MM.1S (cell line): ENCODE data around the gene COL5A2.

Source experiments
- DNase-seq: peaks from one replicate; pipeline ENCODE4 v3.0.0-alpha.2; 2015
- H2AFZ ChIP-seq: fragments of 300-600 bp; sonication (generic); 2 replicates; pipeline ENCODE4 v1.6.0; 2016; ENCODE audit warnings: antibody characterized with exemption, low read length
- H3F3A ChIP-seq: fragments of 300-600 bp; sonication (generic); 2 replicates; pipeline ENCODE4 v1.6.1; 2016; ENCODE audit warnings: mild to moderate bottlenecking, antibody characterized with exemption, low read length, moderate library complexity, mixed read lengths; ENCODE audit not compliant: insufficient read depth
- H3K27ac ChIP-seq: fragments of 300-600 bp; sonication (generic); 2 replicates; pipeline ENCODE4 v1.5.1; 2016; ENCODE audit warnings: mild to moderate bottlenecking, low read length
- H3K27me3 ChIP-seq: fragments of 300-600 bp; sonication (generic); replicated peaks from 2 replicates; pipeline ENCODE4 v1.6.0; 2016; ENCODE audit warnings: low read length; ENCODE audit not compliant: insufficient read depth
- H3K36me3 ChIP-seq: fragments of 300-600 bp; sonication (generic); replicated peaks from 2 replicates; pipeline ENCODE4 v1.6.1; 2016; ENCODE audit warnings: mild to moderate bottlenecking, low read length, mixed read lengths; ENCODE audit not compliant: insufficient read depth
- H3K4me1 ChIP-seq: fragments of 300-600 bp; sonication (generic); 2 replicates; pipeline ENCODE4 v1.6.1; 2016; ENCODE audit warnings: low read length, mixed read lengths
- H3K4me2 ChIP-seq: fragments of 300-600 bp; sonication (generic); 2 replicates; pipeline ENCODE4 v1.6.0; 2016; ENCODE audit warnings: low read depth, low read length
- H3K4me3 ChIP-seq: fragments of 300-600 bp; sonication (generic); 2 replicates; pipeline ENCODE4 v1.5.1; 2016; ENCODE audit warnings: low read length, mixed read lengths
- H3K79me2 ChIP-seq: fragments of 300-600 bp; sonication (generic); 2 replicates; pipeline ENCODE4 v1.6.1; 2016; ENCODE audit warnings: mixed run types, low read length, mixed read lengths
- H3K9ac ChIP-seq: fragments of 300-600 bp; sonication (generic); 2 replicates; pipeline ENCODE4 v1.6.1; 2016; ENCODE audit warnings: low read length, mixed read lengths
- H3K9me2 ChIP-seq: fragments of 300-600 bp; sonication (generic); replicated peaks from 2 replicates; pipeline ENCODE4 v1.6.1; 2016; ENCODE audit warnings: mild to moderate bottlenecking, low read length, mixed read lengths; ENCODE audit not compliant: insufficient read depth
- H3K9me3 ChIP-seq: fragments of 300-600 bp; sonication (generic); replicated peaks from 2 replicates; pipeline ENCODE4 v1.6.1; 2016; ENCODE audit warnings: mild to moderate bottlenecking, low read length, mixed read lengths; ENCODE audit not compliant: insufficient read depth
- H4K20me1 ChIP-seq: fragments of 300-600 bp; sonication (generic); 2 replicates; pipeline ENCODE4 v1.6.1; 2016; ENCODE audit warnings: mild to moderate bottlenecking, low read length, moderate library complexity, mixed read lengths; ENCODE audit not compliant: insufficient read depth
- CTCF ChIP-seq: fragments of 300-600 bp; sonication (generic); IDR thresholded peaks from 2 replicates; pipeline ENCODE4 v1.5.1; 2016; ENCODE audit warnings: antibody characterized with exemption, low read length, mixed read lengths
- EZH2 ChIP-seq: fragments of 300-600 bp; sonication (generic); optimal IDR thresholded peaks from 2 replicates; pipeline ENCODE3; 2017; ENCODE audit warnings: low read depth, mild to moderate bottlenecking, antibody characterized with exemption, low read length, mixed read lengths
- EZH2phosphoT487 ChIP-seq: fragments of 300-600 bp; sonication (generic); IDR thresholded peaks from 2 replicates; pipeline ENCODE4 v1.6.1; 2018; ENCODE audit warnings: antibody characterized with exemption, low read length

Gene COL5A2

GRCh38 chr2:189217541-189217940, 38.0 kb upstream of the COL5A2 start:
- Histone ChIP-seq H4K20me1 (no peaks in the 10 kb centered on the region), H3K4me2 (no peak overlapping the region), H3K4me3 (no peak overlapping the region), H3F3A (no peaks in the 10 kb centered on the region), H3K4me1 (no peaks in the 10 kb centered on the region), H3K9me2 (no peaks in the 10 kb centered on the region), H3K79me2 (no peaks in the 10 kb centered on the region), H3K9ac (no peak overlapping the region), H3K27ac (no peak overlapping the region), H3K36me3 (no peaks in the 10 kb centered on the region), H2AFZ (no peak overlapping the region), H3K27me3 (no peaks in the 10 kb centered on the region), H3K9me3 (no peaks in the 10 kb centered on the region)
- TF ChIP-seq EZH2 (no peak), EZH2phosphoT487 (no peak), CTCF (no peak)
- no peak for DNase-seq

GRCh38 chr2:189217051-189217450, 37.5 kb upstream of the COL5A2 start:
- Histone ChIP-seq H3K36me3 (no peaks in the 10 kb centered on the region), H2AFZ (no peak overlapping the region), H3K27me3 (no peaks in the 10 kb centered on the region), H3K9me3 (no peaks in the 10 kb centered on the region), H3K79me2 (no peaks in the 10 kb centered on the region), H3F3A (no peaks in the 10 kb centered on the region), H3K9ac (no peak overlapping the region), H4K20me1 (no peaks in the 10 kb centered on the region), H3K27ac (no peak overlapping the region), H3K4me3 (no peak overlapping the region), H3K4me2 (no peak overlapping the region), H3K9me2 (no peaks in the 10 kb centered on the region), H3K4me1 (no peaks in the 10 kb centered on the region)
- no peak for TF ChIP-seq EZH2phosphoT487
- TF ChIP-seq EZH2 = no peak
- TF ChIP-seq CTCF = no peak
- no peak for DNase-seq

- no peak overlapping the region for H3K27ac ChIP-seq
- no peak for TF ChIP-seq EZH2phosphoT487
- no peak for TF ChIP-seq EZH2
- TF ChIP-seq CTCF = no peak
- H3K27me3 ChIP-seq = no peaks in the 10 kb centered on the region
- H3F3A ChIP-seq = no peaks in the 10 kb centered on the region
- no peak overlapping the region for H2AFZ ChIP-seq
- H3K9me2 ChIP-seq = no peaks in the 10 kb centered on the region
- H3K79me2 ChIP-seq = no peaks in the 10 kb centered on the region
- H3K4me3 ChIP-seq = no peak overlapping the region
- no peaks in the 10 kb centered on the region for H3K9me3 ChIP-seq
- H4K20me1 ChIP-seq = no peaks in the 10 kb centered on the region
- no peak overlapping the region for H3K4me2 ChIP-seq
- no peak for DNase-seq
- H3K4me1 ChIP-seq = no peaks in the 10 kb centered on the region
- H3K36me3 ChIP-seq = no peaks in the 10 kb centered on the region
- no peak overlapping the region for H3K9ac ChIP-seq
These were observed 34.9 kb upstream of the COL5A2 start for GRCh38 chr2:189214484-189214883.
